Measurements from ENCODE around the gene PTPRD.

The PTPRD gene

DNA sequence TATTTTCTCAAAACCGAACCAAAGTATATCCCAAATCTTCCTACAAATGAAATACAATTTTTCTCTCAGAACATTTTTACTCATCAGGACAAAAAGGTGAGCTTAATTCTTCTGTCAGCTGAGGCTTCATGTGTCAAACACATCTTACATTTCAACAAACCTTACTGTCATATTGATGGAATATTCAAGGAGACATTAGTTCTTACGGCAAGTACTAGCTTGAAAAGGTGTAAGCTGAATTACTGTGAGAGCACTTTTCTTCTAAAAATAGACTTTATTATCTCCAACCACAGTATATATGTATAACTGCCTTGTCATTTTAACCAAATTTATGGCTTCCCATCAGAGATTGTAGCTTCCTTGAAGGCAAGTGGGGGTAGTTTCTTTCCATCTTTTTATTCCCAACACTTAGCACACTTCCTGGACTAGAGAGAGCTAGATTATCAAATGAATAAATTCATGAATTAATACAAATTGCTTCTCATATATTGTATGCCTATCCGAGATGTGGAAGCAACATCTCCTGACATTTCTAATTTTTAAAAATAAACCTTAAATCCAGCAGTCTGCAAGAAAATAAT, 1990.5 kb downstream of the PTPRD start:
- H3K36me3 Mint-ChIP-seq (ENCODE audit: insufficient read depth): no peaks in the 10 kb centered on the region
- no peaks in the 10 kb centered on the region for H3K27me3 Mint-ChIP-seq
- H3K9me3 Mint-ChIP-seq: peaks cover 5% of the 10 kb centered on the region
- no peak overlapping the region for H3K4me3 Mint-ChIP-seq
- no peak overlapping the region for H3K27ac Mint-ChIP-seq (ENCODE audit: low read depth)
- ATAC-seq (replicated peaks; ENCODE audit: extremely low read depth, poor library complexity, severe bottlenecking) (no peak), DNase-seq (ENCODE audit: low spot score in 2 of 2) (no peak)
- no peaks in the 10 kb centered on the region for H3K4me1 Mint-ChIP-seq

GRCh38 chr9:8621416-8621815, 1991.4 kb downstream of the PTPRD start:
- no peak for DNase-seq (ENCODE audit: low spot score in 2 of 2)
- Mint-ChIP-seq H3K27me3 (no peaks in the 10 kb centered on the region), H3K36me3 (ENCODE audit: insufficient read depth) (no peaks in the 10 kb centered on the region), H3K27ac (ENCODE audit: low read depth) (no peak overlapping the region), H3K4me3 (no peak overlapping the region), H3K4me1 (no peaks in the 10 kb centered on the region), H3K9me3 (no peaks in the 10 kb centered on the region)
- no peak for ATAC-seq (replicated peaks; ENCODE audit: extremely low read depth, poor library complexity, severe bottlenecking)

- no peaks in the 10 kb centered on the region for H3K4me1 Mint-ChIP-seq
- no peak for ATAC-seq (replicated peaks; ENCODE audit: extremely low read depth, poor library complexity, severe bottlenecking)
- no peak overlapping the region for H3K4me3 Mint-ChIP-seq
- H3K27me3 Mint-ChIP-seq: no peaks in the 10 kb centered on the region
- peaks cover 6% of the 10 kb centered on the region for H3K9me3 Mint-ChIP-seq
- DNase-seq (ENCODE audit: low spot score in 2 of 2): no peak
- no peaks in the 10 kb centered on the region for H3K36me3 Mint-ChIP-seq (ENCODE audit: insufficient read depth)
- H3K27ac Mint-ChIP-seq (ENCODE audit: low read depth): no peak overlapping the region
Measured at GRCh38 chr9:8616414-8616813, 1996.4 kb downstream of the PTPRD start.

DNA sequence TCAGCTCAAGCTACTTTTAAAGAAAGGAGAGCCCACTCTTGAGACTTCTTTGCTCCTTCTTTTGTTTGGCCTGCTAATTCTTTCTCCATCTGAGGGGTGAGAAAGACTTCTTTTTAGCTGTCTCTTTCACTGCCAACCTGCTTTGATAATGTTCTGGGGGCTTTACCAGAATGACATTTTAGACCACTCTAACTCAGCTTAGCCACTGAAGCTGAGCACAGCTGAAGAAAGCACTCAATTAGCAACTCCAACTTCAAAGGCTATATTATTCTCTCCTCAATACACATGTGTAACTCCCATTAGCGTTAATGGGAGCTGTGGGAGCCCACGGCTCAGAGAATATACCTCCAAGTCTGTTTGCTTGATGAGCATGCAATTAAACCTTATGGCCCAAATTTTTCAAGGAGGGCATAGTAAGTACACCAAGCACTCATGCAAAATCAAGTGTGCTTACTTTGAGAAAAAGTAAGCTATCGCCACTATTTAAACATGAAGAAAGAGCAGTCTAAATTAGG, 1997.8 kb downstream of the PTPRD start:
- Mint-ChIP-seq H3K4me3 (no peak overlapping the region), H3K36me3 (ENCODE audit: insufficient read depth) (no peaks in the 10 kb centered on the region), H3K4me1 (no peaks in the 10 kb centered on the region), H3K9me3 (peaks cover 10% of the 10 kb centered on the region), H3K27ac (ENCODE audit: low read depth) (no peak overlapping the region), H3K27me3 (no peaks in the 10 kb centered on the region)
- DNase-seq (ENCODE audit: low spot score in 2 of 2) (no peak), ATAC-seq (replicated peaks; ENCODE audit: extremely low read depth, poor library complexity, severe bottlenecking) (no peak)

DNA sequence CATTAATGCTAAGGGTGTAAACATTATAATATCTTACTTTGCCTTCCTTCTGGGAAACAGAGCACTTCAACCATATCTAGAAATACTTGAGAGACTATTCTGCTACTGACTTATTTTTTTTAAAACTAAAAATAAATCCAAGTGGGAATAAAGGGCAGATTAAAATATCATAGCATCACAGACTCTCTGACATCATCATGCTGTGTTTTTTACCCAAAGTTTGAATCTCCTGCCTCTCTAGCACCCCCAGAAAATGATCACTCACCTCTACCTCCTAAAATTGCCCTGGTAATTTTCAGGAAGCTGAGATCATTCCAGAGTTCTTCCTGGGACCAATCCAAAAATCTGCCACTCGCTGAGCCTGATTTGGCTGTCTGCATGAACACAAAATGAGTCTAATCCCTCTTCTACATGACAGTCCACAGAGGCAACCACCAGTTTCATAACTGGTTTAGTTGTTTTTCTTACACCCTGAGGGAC, 1999.4 kb downstream of the PTPRD start:
- DNase-seq (ENCODE audit: low spot score in 2 of 2): no peak
- no peaks in the 10 kb centered on the region for H3K27me3 Mint-ChIP-seq
- ATAC-seq (replicated peaks; ENCODE audit: extremely low read depth, poor library complexity, severe bottlenecking): no peak
- no peak overlapping the region for H3K27ac Mint-ChIP-seq (ENCODE audit: low read depth)
- H3K36me3 Mint-ChIP-seq (ENCODE audit: insufficient read depth): no peaks in the 10 kb centered on the region
- no peak overlapping the region for H3K4me3 Mint-ChIP-seq
- peaks cover 10% of the 10 kb centered on the region for H3K9me3 Mint-ChIP-seq
- no peaks in the 10 kb centered on the region for H3K4me1 Mint-ChIP-seq

DNA sequence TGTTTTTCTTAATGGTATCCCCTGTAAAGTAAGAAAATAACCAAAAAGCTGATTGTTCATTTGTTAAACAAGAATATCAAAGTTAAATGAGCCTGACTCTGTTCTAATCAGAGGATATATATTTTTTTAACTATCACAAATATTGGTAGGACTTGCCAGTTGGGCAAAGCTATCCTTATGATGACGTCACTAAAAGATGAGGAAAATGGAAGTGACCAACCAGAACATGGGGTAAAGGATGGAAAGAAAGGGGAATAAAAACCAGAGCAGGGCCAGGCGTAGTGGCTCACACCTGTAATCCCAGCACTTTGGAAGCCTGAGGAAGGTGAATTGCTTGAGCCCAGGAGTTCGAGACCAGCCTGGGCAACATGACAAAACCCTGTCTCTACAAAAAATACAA, 2001.6 kb downstream of the PTPRD start:
- Mint-ChIP-seq H3K4me1 (no peaks in the 10 kb centered on the region), H3K36me3 (ENCODE audit: insufficient read depth) (no peaks in the 10 kb centered on the region)

GRCh38 chr9:8610256-8610655, 2002.5 kb downstream of the PTPRD start:
- DNase-seq (ENCODE audit: low spot score in 2 of 2): no peak
- H3K4me1 Mint-ChIP-seq: no peaks in the 10 kb centered on the region
- no peaks in the 10 kb centered on the region for H3K27me3 Mint-ChIP-seq
- ATAC-seq (replicated peaks; ENCODE audit: extremely low read depth, poor library complexity, severe bottlenecking): no peak
- H3K36me3 Mint-ChIP-seq (ENCODE audit: insufficient read depth): no peaks in the 10 kb centered on the region
- no peak overlapping the region for H3K27ac Mint-ChIP-seq (ENCODE audit: low read depth)
- H3K9me3 Mint-ChIP-seq: peaks cover 14% of the 10 kb centered on the region
- no peak overlapping the region for H3K4me3 Mint-ChIP-seq

More for the DNA sequence above, 2001.6 kb downstream of the PTPRD start:
- no peaks in the 10 kb centered on the region for H3K27me3 Mint-ChIP-seq
- peaks cover 14% of the 10 kb centered on the region for H3K9me3 Mint-ChIP-seq
- ATAC-seq (replicated peaks; ENCODE audit: extremely low read depth, poor library complexity, severe bottlenecking) (no peak), DNase-seq (ENCODE audit: low spot score in 2 of 2) (no peak)
- no peak overlapping the region for H3K4me3 Mint-ChIP-seq
- no peak overlapping the region for H3K27ac Mint-ChIP-seq (ENCODE audit: low read depth)

DNA sequence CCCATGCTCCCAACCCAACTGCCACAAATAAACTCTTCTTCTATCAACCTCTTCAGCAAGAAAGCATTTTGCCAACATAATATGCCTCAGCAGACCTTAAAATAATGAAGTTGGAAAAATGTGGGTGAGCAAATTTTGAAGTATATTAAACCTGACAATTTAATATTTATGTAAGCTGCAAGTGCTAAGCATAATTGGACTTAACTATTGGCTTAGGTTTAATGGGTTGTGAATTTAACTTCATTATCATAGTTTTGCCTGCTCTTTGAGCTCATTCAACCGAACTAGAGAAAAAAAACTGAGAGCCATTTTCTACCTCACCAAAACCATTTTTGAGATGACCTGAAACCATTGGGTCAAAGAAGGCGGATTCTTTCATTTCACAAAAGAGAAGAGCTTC, 2007.7 kb downstream of the PTPRD start:
- DNase-seq (ENCODE audit: low spot score in 2 of 2): no peak
- Mint-ChIP-seq H3K27ac (ENCODE audit: low read depth) (no peak overlapping the region), H3K36me3 (ENCODE audit: insufficient read depth) (no peaks in the 10 kb centered on the region), H3K4me3 (no peak overlapping the region), H3K9me3 (peaks cover 8% of the 10 kb centered on the region), H3K4me1 (no peaks in the 10 kb centered on the region), H3K27me3 (no peaks in the 10 kb centered on the region)
- ATAC-seq (replicated peaks; ENCODE audit: extremely low read depth, poor library complexity, severe bottlenecking): no peak

DNA sequence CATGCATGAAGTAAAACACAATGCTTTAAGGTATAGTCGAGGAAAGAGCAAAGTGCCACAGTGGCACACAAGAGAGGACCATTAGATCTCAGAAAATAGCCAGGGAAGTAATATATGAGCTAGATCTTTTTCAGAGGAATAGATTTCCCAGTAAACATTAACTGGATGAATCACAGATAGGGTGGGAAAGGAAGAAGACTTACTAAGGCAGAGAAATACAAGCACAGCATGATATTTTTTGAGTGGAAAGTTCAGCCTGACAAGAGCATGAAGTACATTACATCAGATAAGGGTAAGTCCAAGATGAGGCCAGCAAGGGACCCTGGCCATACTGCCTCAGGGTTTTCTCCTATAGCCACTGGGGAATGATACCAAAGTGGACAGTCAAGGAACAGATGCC, 2008.6 kb downstream of the PTPRD start:
- H3K9me3 Mint-ChIP-seq: peaks cover 8% of the 10 kb centered on the region
- H3K4me3 Mint-ChIP-seq: no peak overlapping the region
- H3K27ac Mint-ChIP-seq (ENCODE audit: low read depth): no peak overlapping the region
- ATAC-seq (replicated peaks; ENCODE audit: extremely low read depth, poor library complexity, severe bottlenecking): no peak
- no peak for DNase-seq (ENCODE audit: low spot score in 2 of 2)
- no peaks in the 10 kb centered on the region for H3K4me1 Mint-ChIP-seq
- no peaks in the 10 kb centered on the region for H3K36me3 Mint-ChIP-seq (ENCODE audit: insufficient read depth)
- no peaks in the 10 kb centered on the region for H3K27me3 Mint-ChIP-seq

DNA sequence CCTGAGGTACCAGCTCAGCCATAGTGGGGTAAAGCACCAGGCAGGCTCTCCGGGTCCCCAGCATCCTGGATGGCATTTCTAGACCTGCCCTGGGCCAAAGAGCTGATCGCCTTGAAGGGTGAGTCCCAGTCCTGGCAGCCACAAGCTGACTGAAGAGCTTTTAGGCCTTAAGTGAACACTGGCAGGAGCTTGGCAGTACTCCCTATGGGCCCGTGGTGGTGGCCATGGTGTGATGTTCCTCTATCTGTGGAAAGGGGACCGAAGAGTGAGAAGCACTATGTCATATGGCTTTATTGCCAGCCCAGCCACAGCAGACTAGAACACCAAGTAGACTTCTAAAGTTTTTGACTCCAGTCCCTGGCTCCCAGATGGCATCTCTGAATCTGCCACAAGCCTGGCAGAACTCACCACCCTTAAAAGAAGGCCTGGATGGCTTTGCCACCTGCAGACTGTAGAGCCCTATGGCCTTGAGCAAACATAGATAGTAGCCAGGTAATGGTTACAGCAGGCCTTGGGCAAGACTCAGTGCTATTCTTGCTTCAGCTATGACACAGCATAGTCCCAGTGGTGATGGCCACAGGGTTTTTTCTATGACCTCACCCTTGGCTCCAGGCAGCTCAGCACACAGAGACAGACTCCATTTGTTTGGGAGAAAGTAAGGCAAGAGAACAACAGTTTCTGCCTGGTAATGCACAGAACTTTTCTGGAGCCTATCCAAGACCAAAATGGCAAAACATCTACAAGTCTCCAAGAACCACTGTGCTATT, 2011.7 kb downstream of the PTPRD start:
- no peaks in the 10 kb centered on the region for H3K4me1 Mint-ChIP-seq
- H3K27me3 Mint-ChIP-seq: no peaks in the 10 kb centered on the region
- H3K36me3 Mint-ChIP-seq (ENCODE audit: insufficient read depth): no peaks in the 10 kb centered on the region
- no peak overlapping the region for H3K4me3 Mint-ChIP-seq
- DNase-seq (ENCODE audit: low spot score in 2 of 2): no peak
- H3K9me3 Mint-ChIP-seq: peaks cover 4% of the 10 kb centered on the region
- H3K27ac Mint-ChIP-seq (ENCODE audit: low read depth): no peak overlapping the region
- ATAC-seq (replicated peaks; ENCODE audit: extremely low read depth, poor library complexity, severe bottlenecking): no peak

DNA sequence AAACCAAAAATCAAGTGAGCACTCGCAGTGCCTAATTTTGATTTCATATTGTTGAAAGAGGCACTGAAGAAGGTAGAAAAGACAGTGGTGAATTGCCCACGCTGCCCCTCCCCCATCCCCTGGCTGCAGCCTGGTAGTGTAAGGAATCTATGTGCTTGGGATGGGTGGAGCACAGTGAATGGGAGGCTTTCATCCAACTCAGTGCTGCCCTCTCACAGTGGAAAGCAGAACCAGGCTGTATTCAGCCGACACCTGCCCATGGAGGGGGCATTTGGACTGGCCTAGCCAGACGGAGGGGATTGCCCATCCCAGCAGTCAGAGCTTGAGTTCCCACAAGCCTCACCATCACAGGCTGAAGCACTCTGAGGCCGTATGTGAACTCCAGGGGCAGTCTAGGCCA, 2012.9 kb downstream of the PTPRD start:
- peaks cover 4% of the 10 kb centered on the region for H3K9me3 Mint-ChIP-seq
- no peak for DNase-seq (ENCODE audit: low spot score in 2 of 2)
- no peak for ATAC-seq (replicated peaks; ENCODE audit: extremely low read depth, poor library complexity, severe bottlenecking)
- H3K27me3 Mint-ChIP-seq: no peaks in the 10 kb centered on the region
- no peaks in the 10 kb centered on the region for H3K36me3 Mint-ChIP-seq (ENCODE audit: insufficient read depth)
- no peak overlapping the region for H3K27ac Mint-ChIP-seq (ENCODE audit: low read depth)
- no peaks in the 10 kb centered on the region for H3K4me1 Mint-ChIP-seq
- no peak overlapping the region for H3K4me3 Mint-ChIP-seq

GRCh38 chr9:8589476-8589875, 2023.3 kb downstream of the PTPRD start:
- no peak overlapping the region for H3K27ac Mint-ChIP-seq (ENCODE audit: low read depth)
- no peaks in the 10 kb centered on the region for H3K4me1 Mint-ChIP-seq
- ATAC-seq (replicated peaks; ENCODE audit: extremely low read depth, poor library complexity, severe bottlenecking): no peak
- H3K27me3 Mint-ChIP-seq: no peaks in the 10 kb centered on the region
- H3K36me3 Mint-ChIP-seq (ENCODE audit: insufficient read depth): no peaks in the 10 kb centered on the region
- peaks cover 8% of the 10 kb centered on the region for H3K9me3 Mint-ChIP-seq
- H3K4me3 Mint-ChIP-seq: no peak overlapping the region
- no peak for DNase-seq (ENCODE audit: low spot score in 2 of 2)

DNA sequence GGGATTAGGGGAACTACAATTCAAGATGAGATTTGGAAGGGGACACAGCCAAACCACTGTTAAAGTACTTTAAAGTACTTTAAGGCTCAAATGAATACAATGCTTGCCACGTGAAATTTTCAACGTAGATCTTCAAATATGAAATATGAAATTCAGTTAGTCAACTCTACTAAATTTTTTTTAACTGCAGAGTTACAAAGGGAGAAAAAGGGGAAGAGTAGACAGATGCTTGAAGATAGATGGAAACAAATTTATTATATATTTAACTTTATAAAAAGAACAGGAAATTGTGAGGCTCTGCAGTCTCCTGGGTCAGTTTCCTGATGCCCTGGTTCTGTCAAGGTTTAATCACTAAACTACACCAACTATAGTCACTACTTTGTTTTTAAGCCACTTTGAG, 2027.8 kb downstream of the PTPRD start:
- no peaks in the 10 kb centered on the region for H3K9me3 Mint-ChIP-seq
- H3K27ac Mint-ChIP-seq (ENCODE audit: low read depth): no peak overlapping the region
- no peaks in the 10 kb centered on the region for H3K36me3 Mint-ChIP-seq (ENCODE audit: insufficient read depth)

More for the DNA sequence above, 2027.8 kb downstream of the PTPRD start:
- ATAC-seq (replicated peaks; ENCODE audit: extremely low read depth, poor library complexity, severe bottlenecking): no peak
- DNase-seq (ENCODE audit: low spot score in 2 of 2): no peak
- Mint-ChIP-seq H3K4me1 (no peaks in the 10 kb centered on the region), H3K4me3 (no peak overlapping the region), H3K27me3 (no peaks in the 10 kb centered on the region)
